K562 (cell line): ENCODE data around the gene RPL10A. TPM values are rescaled to one million over a fixed set of nuclear protein-coding genes. Genes with fewer than 3 reads are reported as not detected.

ENCODE experiments used
- ATAC-seq: fragments of 200-7000 bp; cut with Tn5 transposase; 3 replicates; pipeline ENCODE4 v1.9.1; 2020; ENCODE audit warnings: moderate library complexity
- BruUV-seq: library from RNA; stranded (reverse); fragments of 400-500 nt; replicated peaks from 2 replicates; lab custom pipeline; 2021; lab: Mats Ljungman, UMichigan
- CTCF ChIA-PET: fragments of 300-600 bp; formaldehyde crosslinking; extraction: SDS; loops from one replicate; lab custom pipeline; 2021; ENCODE audit warnings: low intra/inter-chr PET ratio; lab: Yijun Ruan, JAX
- POLR2A ChIA-PET: fragments of 300-600, 350-650 bp; sonication (Branson Sonifier 250); formaldehyde crosslinking; extraction: SDS; loops from one replicate; lab custom pipeline; 2021; ENCODE audit warnings: antibody characterized with exemption, inconsistent platforms; lab: Yijun Ruan, JAX
- DNase-seq, 4 experiments: peaks; one replicate each; pipeline versions ENCODE4 v3.0.0 to v3.0.0-alpha.2; 2011 to 2018; ENCODE audit warnings: low spot score in 3 of 4, mixed read lengths in 3 of 4; ENCODE audit errors: extremely low read depth in 1 of 4
- FAIRE-seq: peaks from 2 replicates; lab custom pipeline; 2011; peaks lifted over from hg19 to GRCh38; lab: Jason Lieb, UNC
- H2AFZ ChIP-seq: 2 replicates; pipeline ENCODE4 v1.6.0; 2011; ENCODE audit warnings: low read depth, low read length, control low read depth, inconsistent platforms
- H3K27ac ChIP-seq: fragments of 200-600 bp; 3 replicates; pipeline ENCODE4 v1.8.0; 2011; ENCODE audit warnings: low read depth, mild to moderate bottlenecking, control low read depth, inconsistent platforms, low read length, moderate library complexity, mixed read lengths; ENCODE audit errors: extremely low read depth
- H3K27me3 ChIP-seq, 2 experiments: fragments of 300-600 bp in 1 of 2; 2 replicates in 1 of 2; 3 replicates in 1 of 2; pipeline versions ENCODE4 v1.6.0 to v1.8.0; 2011; ENCODE audit warnings: inconsistent platforms in 2 of 2, low read length in 2 of 2, mild to moderate bottlenecking in 1 of 2, mixed read lengths in 1 of 2, moderate library complexity in 1 of 2; ENCODE audit not compliant: control insufficient read depth in 2 of 2, insufficient read depth in 2 of 2
- H3K36me3 ChIP-seq: fragments of 300-600 bp; 3 replicates; pipeline ENCODE4 v1.8.0; 2011; ENCODE audit warnings: mild to moderate bottlenecking, low read length, inconsistent platforms; ENCODE audit not compliant: control insufficient read depth, insufficient read depth
- H3K4me1 ChIP-seq, 2 experiments: fragments of 200-600 bp in 1 of 2; replicated peaks in 1 of 2; 2 replicates in 1 of 2; 3 replicates in 1 of 2; pipeline versions ENCODE4 v1.5.1 to v1.8.0; 2011; ENCODE audit warnings: inconsistent platforms in 2 of 2, low read length in 2 of 2, mild to moderate bottlenecking in 1 of 2, mixed read lengths in 1 of 2, moderate library complexity in 1 of 2; ENCODE audit not compliant: control insufficient read depth in 2 of 2, insufficient read depth in 2 of 2
- H3K4me2 ChIP-seq: 2 replicates; pipeline ENCODE4 v1.6.1; 2011; ENCODE audit warnings: low read length, control low read depth, inconsistent platforms, mixed read lengths; ENCODE audit not compliant: insufficient read depth
- H3K4me3 ChIP-seq: fragments of 200-600 bp; sonication (generic), shearing (Covaris generic); 2 replicates; pipeline ENCODE4 v1.5.1; 2016; ENCODE audit warnings: control low read depth, inconsistent platforms
- H3K79me2 ChIP-seq: fragments of 200-600 bp; 3 replicates; pipeline ENCODE4 v1.8.0; 2011; ENCODE audit warnings: low read length, inconsistent platforms; ENCODE audit not compliant: control insufficient read depth, insufficient read depth
- H3K9ac ChIP-seq, 2 experiments: 2 replicates each; pipeline versions ENCODE4 v1.6.0 to v1.6.1; 2011; ENCODE audit warnings: low read depth in 2 of 2, low read length in 2 of 2, control low read depth in 1 of 2, inconsistent platforms in 1 of 2, mild to moderate bottlenecking in 1 of 2, mixed read lengths in 1 of 2; ENCODE audit not compliant: insufficient read depth in 1 of 2
- H3K9me1 ChIP-seq: one replicate; pipeline ENCODE4 v1.6.0; 2011; ENCODE audit warnings: inconsistent platforms, mild to moderate bottlenecking, low read length, moderate library complexity; ENCODE audit not compliant: control insufficient read depth, insufficient read depth
- H3K9me3 ChIP-seq: replicated peaks from 2 replicates; pipeline ENCODE4 v1.5.1; 2011; ENCODE audit warnings: low read depth, low read length, inconsistent platforms; ENCODE audit not compliant: control insufficient read depth, insufficient read depth
- H4K20me1 ChIP-seq: replicated peaks from 2 replicates; pipeline ENCODE4 v1.6.1; 2011; ENCODE audit warnings: low read length, inconsistent platforms, mixed read lengths; ENCODE audit not compliant: control insufficient read depth, insufficient read depth
- KLF6 ChIP-seq: fragments of 250-450 bp; sonication (Bioruptor Pico); IDR thresholded peaks from 2 replicates; pipeline ENCODE4 v1.4.0; 2020; ENCODE audit warnings: mild to moderate bottlenecking, moderate library complexity, borderline replicate concordance
- MIER1 ChIP-seq: fragments of 450-650 bp; IDR thresholded peaks from 2 replicates; pipeline ENCODE4 v1.6.1; 2016; ENCODE audit warnings: antibody characterized with exemption, mild to moderate bottlenecking, low read depth
- NFXL1 ChIP-seq: fragments of 450-650 bp; formaldehyde crosslinking; IDR thresholded peaks from 2 replicates; pipeline ENCODE4 v1.4.0; 2021; ENCODE audit warnings: mild to moderate bottlenecking
- PRDM10 ChIP-seq: fragments of 450-650 bp; IDR thresholded peaks from 2 replicates; pipeline ENCODE4 v1.6.1; 2018; ENCODE audit not compliant: partially characterized antibody
- RBBP5 ChIP-seq: fragments of 200-600 bp; sonication (generic); IDR thresholded peaks from 2 replicates; pipeline ENCODE4 v1.6.1; 2012; ENCODE audit warnings: borderline replicate concordance, mild to moderate bottlenecking, low read length, control low read depth, inconsistent platforms; ENCODE audit not compliant: insufficient read depth, poor library complexity, severe bottlenecking
- SRSF9 ChIP-seq: fragments of 200-400 bp; formaldehyde crosslinking; IDR thresholded peaks from 2 replicates; pipeline ENCODE4 v1.6.1; 2017; ENCODE audit warnings: low read depth, low read length, borderline replicate concordance
- TCF3 ChIP-seq: sonication (generic); formaldehyde crosslinking; IDR thresholded peaks from 2 replicates; pipeline ENCODE4 v1.4.0; 2020; ENCODE audit warnings: mild to moderate bottlenecking, missing genetic modification reagents
- ZNF263 ChIP-seq: sonication (generic); formaldehyde crosslinking; IDR thresholded peaks from 2 replicates; pipeline ENCODE4 v1.8.0; 2022; ENCODE audit warnings: mild to moderate bottlenecking, missing genetic modification reagents, borderline replicate concordance
- ZNF696 ChIP-seq: fragments of 250-450 bp; sonication (Bioruptor Pico); conservative IDR thresholded peaks from 2 replicates; pipeline ENCODE4 v1.4.0; 2020; ENCODE audit warnings: mild to moderate bottlenecking, moderate library complexity
- WGBS: fragments of 100-300 bp; shearing (Covaris generic); methylation state at CpG from one replicate; pipeline ENCODE4 v1.1.6; 2016; ENCODE audit warnings: low coverage, mixed read lengths; ENCODE audit not compliant: insufficient coverage; ENCODE audit errors: missing lambda C conversion rate; 5-methylcytosine and 5-hydroxymethylcytosine counted together
- in situ Hi-C: fragments of 300-500 bp; cut with MboI; formaldehyde crosslinking; loops from 4 replicates; pipeline ENCODE4 v1.15.0; 2018; ENCODE audit warnings: inconsistent platforms, mixed read lengths
- intact Hi-C: fragments of 100-400 bp; cut with micrococcal nuclease; formaldehyde crosslinking; loops from 2 replicates; pipeline ENCODE4 v1.14.2; 2022
- polyA plus RNA-seq, 8 experiments: library from polyadenylated mRNA; depleted of rRNA in 4 of 8; stranded (reverse) in 5 of 8; unstranded in 3 of 8; fragments of >200 nt; fragmentation: Nextera tagmentation in 2 of 8; fragmentation: Illumina TruSeq in 1 of 8; extraction: Ambion mirVana in 2 of 8; extraction: Trizol in 1 of 8; gene quantifications; 2 replicates each; pipeline versions ENCODE4 v1.2.1 to v1.2.3, GENCODE V29; 2011 to 2014; ENCODE audit warnings: inconsistent platforms in 1 of 8, missing spikeins in 1 of 8
- total RNA-seq, 7 experiments: library from RNA; depleted of rRNA in 6 of 7; stranded (reverse); fragments of >200 nt in 6 of 7; fragmentation: Illumina TruSeq in 2 of 7; extraction: Trizol in 2 of 7; gene quantifications; 2 replicates each; pipeline versions ENCODE4 v1.2.1 to v1.2.3, GENCODE V29; 2011 to 2021; ENCODE audit warnings: low replicate concordance in 1 of 7
- TF ChIP-seq, protein P1 (sequence below): fragments of 250-450 bp; sonication (Bioruptor Pico); IDR thresholded peaks from 2 replicates; pipeline ENCODE4 v1.4.0; 2020; ENCODE audit warnings: mild to moderate bottlenecking, moderate library complexity
- TF ChIP-seq, protein P2 (sequence below): sonication (generic); formaldehyde crosslinking; IDR thresholded peaks from 2 replicates; pipeline ENCODE4 v1.8.0; 2022; ENCODE audit warnings: mild to moderate bottlenecking, missing genetic modification reagents
- TF ChIP-seq, protein P3 (sequence below): fragments of 250-450 bp; sonication (Bioruptor Pico); IDR thresholded peaks from 2 replicates; pipeline ENCODE4 v1.8.0; 2022; ENCODE audit warnings: inconsistent platforms

The RPL10A gene
- total and polyA plus RNA-seq, 9 of the 15 experiments (the other 6 are each of a cell fraction or from before 2014, with no cell fraction given): 1,589 to 3,237 (median 2,116) TPM

DNA sequence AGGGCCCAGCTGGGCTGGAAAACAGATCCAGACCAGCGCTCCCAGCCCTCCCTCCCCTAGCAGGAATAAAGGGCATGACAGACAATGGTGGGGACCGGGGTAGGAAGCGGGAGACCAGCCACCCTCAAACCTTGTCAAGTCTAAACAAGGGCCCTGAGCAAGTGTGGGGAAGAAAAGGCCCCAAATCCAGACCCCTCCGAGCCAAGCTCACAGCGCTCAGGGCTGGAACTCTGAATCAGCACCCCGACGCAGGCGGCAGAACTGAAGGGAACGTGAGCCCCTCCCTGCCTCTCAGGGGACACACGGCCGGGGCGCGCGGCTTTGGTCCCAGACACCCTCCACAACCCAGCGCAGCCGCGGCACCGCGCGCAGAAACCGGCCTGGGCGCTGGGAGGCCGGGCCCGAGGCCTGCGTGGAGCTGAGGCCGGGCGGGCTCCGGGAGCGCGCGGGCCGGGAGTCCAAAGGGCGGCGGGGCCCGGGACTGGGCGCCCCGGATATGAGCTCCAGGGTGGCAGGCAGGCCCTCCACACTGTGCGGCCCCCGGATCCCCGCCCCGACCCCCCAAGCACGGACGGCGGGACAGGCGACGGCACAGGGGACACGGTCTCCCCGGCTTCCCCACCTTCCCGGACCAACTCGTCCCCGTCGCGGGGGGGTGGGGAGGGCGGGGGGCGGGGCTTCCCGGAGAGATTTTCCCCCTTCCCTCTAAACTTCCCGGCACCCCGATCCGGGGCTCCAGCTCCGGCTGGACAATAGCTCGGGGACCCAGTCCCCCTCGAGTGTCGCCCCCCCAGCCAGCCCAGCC, 28.0 kb downstream of the RPL10A start:
- Histone ChIP-seq H3K4me1 (peaks cover 42 to 60% of the 10 kb centered on the region in 2 experiments), H2AFZ (peak overlapping the region; percentile 69), H3K9me1 (peaks cover 3% of the 10 kb centered on the region), H4K20me1 (peaks cover 24% of the 10 kb centered on the region; the same call in 1 of the 2 replicates), H3K4me2 (peak overlapping the region; percentile 74), H3K36me3 (no peaks in the 10 kb centered on the region), H3K9ac (peak overlapping the region; percentile 70 to 91), H3K27ac (peak overlapping the region; percentile 67), H3K4me3 (peak overlapping the region; percentile 69), H3K27me3 (no peaks in the 10 kb centered on the region), H3K79me2 (peaks cover 36% of the 10 kb centered on the region), H3K9me3 (no peaks in the 10 kb centered on the region)
- FAIRE-seq (peak; percentile 15), ATAC-seq (peak; percentile 63), DNase-seq (peak; percentile 71 to 82 (median 77))
- ChIA-PET CTCF (interaction anchor here (0.7 kb wide), 1 partner anchor 686 kb away, joined by 3 read pairs; no protein-coding TSS in a partner anchor), POLR2A (interaction anchor here (0.5 to 3.5 kb wide), 16 partner anchors 9 to 466 kb away, joined by 3 to 50 read pairs (median 4); partner anchors contain the start of genes RPL10A and ZNF76)
- 3% methylated on average over 53 of the region's 63 CpGs for WGBS
- no TSS peak for BruUV-seq
- intact Hi-C loops: no loop called here
- in situ Hi-C loops: no loop called here
- no peak for TF ChIP-seq MIER1
- TF ChIP-seq, protein P1, sequence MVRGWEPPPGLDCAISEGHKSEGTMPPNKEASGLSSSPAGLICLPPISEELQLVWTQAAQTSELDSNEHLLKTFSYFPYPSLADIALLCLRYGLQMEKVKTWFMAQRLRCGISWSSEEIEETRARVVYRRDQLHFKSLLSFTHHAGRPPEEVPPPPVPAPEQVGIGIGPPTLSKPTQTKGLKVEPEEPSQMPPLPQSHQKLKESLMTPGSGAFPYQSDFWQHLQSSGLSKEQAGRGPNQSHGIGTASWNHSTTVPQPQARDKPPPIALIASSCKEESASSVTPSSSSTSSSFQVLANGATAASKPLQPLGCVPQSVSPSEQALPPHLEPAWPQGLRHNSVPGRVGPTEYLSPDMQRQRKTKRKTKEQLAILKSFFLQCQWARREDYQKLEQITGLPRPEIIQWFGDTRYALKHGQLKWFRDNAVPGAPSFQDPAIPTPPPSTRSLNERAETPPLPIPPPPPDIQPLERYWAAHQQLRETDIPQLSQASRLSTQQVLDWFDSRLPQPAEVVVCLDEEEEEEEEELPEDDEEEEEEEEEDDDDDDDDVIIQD (CRISPR knock-in tag): no peak
- no peak for TF ChIP-seq NFXL1
- peak; percentile 17 for TF ChIP-seq RBBP5
- TF ChIP-seq, protein P2, sequence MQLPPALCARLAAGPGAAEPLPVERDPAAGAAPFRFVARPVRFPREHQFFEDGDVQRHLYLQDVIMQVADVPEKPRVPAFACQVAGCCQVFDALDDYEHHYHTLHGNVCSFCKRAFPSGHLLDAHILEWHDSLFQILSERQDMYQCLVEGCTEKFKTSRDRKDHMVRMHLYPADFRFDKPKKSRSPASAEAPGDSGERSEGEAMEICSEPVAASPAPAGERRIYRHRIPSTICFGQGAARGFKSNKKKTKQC (CRISPR knock-in tag): peak; percentile 24; the same call in 1 of the 2 replicates
- no peak for TF ChIP-seq KLF6
- TF ChIP-seq ZNF696 (CRISPR knock-in tag): no peak
- TF ChIP-seq SRSF9: no peak
- TF ChIP-seq TCF3 (CRISPR knock-in tag): no peak
- peak; percentile 73 for TF ChIP-seq PRDM10
- TF ChIP-seq ZNF263 (CRISPR knock-in tag): 0 out of 2 replicates have a peak, but pooled peaks have one; percentile 34
- TF ChIP-seq, protein P3, sequence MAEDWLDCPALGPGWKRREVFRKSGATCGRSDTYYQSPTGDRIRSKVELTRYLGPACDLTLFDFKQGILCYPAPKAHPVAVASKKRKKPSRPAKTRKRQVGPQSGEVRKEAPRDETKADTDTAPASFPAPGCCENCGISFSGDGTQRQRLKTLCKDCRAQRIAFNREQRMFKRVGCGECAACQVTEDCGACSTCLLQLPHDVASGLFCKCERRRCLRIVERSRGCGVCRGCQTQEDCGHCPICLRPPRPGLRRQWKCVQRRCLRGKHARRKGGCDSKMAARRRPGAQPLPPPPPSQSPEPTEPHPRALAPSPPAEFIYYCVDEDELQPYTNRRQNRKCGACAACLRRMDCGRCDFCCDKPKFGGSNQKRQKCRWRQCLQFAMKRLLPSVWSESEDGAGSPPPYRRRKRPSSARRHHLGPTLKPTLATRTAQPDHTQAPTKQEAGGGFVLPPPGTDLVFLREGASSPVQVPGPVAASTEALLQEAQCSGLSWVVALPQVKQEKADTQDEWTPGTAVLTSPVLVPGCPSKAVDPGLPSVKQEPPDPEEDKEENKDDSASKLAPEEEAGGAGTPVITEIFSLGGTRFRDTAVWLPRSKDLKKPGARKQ (CRISPR knock-in tag): no peak
